Retina (tissue), 1 donor: ENCODE results near the gene GDF11.

Experiments used
- DNase-seq: peaks from one replicate; pipeline ENCODE4 v3.0.0-alpha.2; 2016

The GDF11 gene

DNA sequence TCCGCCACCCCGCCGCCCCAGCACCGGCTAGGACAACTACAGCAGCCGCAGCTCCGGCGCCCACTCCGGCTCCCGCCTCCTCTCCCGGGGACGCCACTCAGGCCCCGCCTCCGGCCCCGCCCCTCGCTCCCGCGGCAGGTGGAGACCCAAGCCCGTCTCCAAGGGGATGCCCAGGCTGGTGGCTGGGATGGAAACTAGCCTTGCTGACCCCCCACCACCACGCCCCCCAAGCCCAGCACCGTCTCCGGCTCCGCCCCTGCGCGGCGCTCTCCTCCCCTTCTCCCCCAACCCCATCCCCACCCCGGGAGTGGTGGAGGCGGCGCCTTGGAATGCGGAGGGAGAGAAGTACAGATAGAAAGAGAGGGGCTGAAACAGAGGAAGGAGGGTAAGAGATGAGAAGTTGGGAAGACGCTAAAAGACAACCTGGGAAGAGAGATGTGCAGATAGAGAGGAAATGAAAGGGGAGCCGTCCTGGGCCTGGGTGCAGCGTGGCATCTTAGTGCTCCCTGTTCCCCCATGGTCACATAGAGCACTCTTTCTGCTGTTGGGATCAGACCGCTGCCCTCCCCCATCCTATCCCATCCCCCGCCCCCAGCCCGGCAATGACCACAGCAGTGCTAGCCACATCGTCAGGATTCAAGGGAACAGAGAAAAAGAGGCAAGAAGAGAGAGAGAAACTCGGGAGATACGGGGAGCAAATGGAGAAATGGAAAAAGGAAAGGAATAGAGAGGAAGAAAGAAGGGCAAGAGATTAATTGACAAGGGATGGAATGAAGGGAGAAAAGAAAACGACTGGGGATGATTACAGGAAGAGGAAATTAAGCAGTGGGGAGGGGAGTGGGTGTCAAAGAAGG, 34.9 kb upstream of the GDF11 start, which contains the start of gene ITGA7:
TSS of gene ITGA7 (minus strand) at position 64 of the 854 bp plus-strand sequence. CDS start 222 bp downstream, outside the sequence.
- DNase-seq = peak; percentile 77

DNA sequence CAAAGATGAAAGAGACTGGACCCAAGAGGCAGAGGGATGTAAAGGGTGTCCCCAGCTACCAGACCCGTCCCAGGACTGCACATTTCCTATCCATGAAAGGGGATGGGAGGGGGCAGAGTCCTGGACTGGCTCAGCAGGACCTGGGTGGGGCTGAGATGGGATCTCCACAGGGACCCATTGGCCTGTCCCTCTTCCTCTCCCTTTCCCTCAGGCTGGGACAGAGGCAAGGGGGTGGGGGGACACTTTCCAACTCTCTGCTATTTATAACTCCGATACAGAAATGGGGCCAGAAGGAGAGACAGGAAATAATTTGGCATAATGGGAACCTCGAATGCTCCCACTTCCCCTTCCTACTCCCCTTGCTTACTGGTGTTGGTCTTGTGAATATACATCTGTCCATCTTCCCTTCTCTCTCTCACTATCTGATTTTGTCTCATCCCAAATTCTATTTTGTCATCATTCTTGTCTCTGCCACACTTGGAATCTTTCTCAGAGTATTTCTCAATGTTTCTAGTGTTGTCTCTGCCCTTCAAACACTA, 34.2 kb upstream of the GDF11 start:
- DNase-seq = no peak

DNA sequence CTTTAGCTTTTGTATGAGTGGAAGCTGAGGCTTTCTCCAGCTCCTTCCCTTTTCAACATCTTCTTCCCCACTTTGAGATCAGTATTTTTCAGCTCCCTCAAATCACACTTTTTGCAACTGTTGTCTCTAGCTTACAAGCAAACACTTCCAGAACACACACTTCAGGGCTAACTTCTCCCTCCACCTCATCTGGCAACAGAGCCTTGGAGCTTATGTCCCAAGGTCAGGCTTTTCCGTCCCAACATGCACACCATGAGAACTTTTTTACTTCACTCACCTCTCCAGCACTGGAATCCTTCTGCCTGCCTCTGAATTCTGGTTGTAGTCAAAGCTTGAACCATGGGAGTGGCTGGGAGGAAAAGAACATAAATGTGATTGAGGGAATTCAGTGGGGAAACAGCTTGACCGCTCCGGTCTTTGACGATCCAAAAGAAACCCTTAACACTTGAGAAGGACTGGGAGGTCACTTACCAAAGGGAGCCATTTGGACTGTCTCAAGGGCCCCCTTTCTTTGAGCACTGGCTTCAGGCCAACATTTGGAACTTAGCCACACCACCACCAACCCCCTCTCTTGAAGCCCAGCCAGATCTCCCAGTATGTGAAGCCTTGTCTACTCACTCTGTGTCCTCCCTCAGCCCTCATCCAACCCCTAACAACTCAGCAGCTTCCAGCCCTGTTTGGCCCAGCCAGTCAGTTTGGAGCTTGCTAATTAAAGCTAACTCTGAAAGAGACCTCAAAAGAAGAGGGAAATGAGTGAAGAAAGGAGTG, 31.0 kb upstream of the GDF11 start:
- no peak for DNase-seq

DNA sequence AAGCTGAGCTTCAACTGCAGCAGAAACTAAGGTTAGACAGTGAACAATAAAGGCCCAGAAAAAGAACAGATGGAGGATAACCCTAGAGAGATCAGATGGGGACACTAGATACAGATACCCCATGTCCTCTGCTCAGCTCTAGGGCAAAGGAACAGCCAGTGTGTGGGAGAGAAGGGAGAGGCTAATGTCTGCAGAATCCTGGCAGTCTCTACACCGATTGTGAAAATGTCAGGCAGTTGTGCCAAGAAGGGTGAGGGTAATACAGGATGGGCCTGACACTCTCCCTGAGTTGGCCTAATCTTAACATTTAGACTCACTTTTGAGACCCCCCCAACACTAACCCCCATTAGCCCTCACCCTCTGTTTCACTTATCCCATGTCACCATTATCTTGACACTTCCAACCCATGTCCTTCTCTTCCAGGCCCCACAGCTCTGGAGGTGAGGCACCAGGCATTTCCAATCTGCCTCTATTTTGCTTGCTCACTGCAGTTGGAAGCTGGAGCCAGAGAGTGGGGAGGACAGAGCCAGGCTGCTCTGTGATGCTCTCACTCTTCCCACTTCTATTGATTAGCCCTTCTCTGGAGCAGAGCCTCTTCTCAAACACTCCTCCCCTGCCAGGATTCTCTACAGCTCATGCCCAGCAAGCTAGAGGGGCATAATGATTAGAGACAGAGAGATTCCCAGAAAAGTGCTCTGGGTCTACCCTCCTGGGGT, 30.1 kb upstream of the GDF11 start:
- DNase-seq = no peak

DNA sequence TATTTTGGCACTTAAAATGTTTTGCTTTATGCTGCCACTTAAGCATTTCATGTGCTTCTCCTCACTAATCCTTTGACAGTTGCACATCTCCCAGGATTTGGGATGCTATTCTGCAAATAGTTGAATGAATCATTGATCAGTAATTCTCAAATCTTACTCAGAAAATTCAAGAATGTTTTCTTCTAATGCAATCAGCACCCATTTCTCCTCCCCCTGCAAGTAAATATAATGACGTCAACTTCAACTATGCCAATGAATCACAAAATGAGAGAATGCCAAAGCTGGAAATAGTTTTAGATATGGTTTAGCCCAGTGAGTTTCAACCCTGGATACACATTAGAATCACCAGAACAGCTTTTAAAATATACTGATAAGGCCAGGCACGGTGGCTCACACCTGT, 29.2 kb upstream of the GDF11 start:
- no peak for DNase-seq

DNA sequence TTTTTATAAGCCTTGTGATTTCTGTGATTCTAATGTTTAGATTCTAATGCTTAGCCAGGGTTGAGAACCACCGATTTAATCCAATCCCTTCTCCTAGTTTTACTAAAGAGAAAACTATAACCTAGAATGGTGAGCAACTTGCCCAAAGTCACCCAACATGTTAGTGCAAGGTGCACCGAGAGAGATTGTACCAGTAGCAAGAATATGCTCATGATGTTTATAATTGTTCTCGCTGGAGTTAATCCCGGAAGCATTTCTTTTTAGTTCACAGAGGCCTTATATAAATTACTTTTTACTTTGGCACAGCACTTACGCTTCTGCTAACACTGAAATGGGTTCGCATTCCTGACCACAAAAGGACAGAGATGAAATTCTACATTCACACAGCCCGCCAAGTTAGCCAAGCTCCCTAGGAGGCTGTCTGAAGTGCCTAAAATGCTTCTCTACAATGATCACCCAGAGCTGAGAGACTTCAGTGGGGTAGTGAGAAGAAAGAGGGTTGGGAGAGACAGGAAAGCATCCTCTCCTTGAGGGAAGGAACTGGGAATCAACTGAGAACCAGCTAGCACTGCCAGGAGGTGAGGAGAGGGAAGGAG, 27.7 kb upstream of the GDF11 start:
- DNase-seq = no peak

DNA sequence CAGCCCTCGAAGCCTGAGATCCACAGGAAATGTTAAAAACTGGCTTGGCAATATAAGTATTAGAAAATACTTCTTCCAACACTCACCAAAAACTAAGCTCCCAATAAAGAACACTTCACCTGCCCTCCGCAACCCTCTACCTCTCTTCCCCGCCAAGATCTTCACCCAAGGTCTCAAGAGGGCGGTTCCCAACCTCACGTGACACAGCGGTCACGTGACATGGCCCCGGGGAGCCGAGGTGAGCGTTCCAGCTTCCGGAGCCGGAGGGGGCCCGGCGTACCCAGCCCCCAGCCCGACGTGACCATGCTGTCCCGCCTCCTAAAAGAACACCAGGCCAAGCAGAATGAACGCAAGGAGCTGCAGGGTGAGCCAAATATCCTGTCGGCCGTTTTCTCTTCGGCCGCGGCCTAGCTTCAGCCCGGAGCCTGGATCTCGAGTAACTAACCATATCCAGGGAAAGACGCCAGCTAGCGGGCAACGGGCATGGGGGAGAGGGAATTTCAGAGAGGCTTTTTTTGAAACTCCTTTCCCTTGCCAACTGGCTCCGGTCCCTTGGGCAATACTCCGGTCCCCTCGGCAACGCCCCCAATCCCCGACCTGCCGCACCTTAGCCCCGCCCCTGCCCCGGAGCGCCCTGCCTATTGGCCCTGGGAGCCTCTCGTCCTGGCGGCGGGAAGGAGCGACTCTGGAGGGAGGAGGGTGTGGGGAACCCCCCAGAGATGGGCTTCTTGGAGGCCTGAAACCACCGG, 26.9 kb upstream of the GDF11 start, which contains the start of gene BLOC1S1:
TSS of gene BLOC1S1 (plus strand) at position 214 of the 749 bp plus-strand sequence. CDS start at position 220, 6 bp downstream.
- DNase-seq = peak; percentile 97

DNA sequence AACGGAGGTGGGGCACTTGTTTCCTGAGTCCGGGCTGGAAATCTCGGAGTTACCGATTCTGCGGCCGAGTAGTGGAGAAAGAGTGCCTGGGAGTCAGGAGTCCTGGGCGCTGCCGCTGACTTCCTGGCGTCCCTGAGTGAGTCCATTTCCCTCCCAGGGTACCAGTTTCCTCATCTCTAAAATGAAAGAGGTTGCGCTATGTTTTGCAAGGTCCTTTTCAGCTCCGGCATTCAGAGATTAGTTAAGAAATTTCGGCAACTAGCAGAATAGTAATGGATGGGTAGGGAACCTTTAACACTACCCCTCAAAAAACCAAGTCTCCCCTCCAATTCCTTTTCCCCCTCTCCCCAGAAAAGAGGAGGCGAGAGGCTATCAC, 26.4 kb upstream of the GDF11 start:
- no peak for DNase-seq

DNA sequence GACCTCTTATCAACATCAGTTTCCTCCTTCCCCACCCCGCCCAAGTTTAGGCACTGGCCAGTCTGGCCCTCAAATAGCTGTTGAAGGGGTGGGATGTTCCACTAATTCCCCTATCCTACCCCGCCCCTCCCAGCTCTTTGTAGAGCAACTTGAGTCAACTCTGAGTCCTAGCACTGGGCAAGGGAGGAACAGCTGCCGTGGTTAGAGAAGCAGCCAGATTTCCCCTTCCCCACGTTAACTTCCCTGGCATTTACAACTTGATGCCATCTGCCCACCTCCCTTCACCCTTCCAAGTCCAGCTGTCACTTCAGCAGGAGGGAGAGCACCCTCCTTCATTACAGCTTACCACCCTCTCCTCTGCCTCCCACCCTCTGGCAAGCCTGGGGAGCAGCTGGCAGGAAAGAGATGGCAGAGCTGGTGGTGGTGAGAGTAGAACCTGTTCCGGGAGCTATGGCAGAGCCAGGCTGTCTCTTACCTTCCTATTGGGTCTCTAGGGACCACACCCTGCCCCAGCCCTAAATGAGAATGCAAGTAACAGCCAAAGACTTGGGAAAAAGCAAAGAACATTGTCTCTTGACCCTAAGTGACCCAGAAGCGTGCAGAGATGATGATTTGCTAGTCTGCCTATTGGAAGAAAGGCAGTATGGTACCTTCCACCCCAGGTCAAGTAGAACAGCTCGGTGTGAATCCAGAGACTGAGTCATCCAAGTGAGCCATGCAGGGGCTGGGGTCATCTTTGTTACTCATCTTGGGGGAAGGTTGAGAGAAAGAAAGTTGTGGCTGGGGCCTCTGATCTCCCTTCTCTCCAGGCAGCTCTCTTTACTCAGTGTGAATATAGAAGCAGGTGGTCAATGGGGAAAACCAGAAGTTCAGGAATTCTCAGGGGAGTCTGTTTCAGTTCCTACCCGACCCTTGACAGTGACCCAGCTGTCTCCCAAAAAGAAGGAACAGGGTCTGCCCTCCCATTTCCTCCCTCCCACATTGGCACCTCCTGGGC, 25.6 kb upstream of the GDF11 start:
- DNase-seq = no peak

DNA sequence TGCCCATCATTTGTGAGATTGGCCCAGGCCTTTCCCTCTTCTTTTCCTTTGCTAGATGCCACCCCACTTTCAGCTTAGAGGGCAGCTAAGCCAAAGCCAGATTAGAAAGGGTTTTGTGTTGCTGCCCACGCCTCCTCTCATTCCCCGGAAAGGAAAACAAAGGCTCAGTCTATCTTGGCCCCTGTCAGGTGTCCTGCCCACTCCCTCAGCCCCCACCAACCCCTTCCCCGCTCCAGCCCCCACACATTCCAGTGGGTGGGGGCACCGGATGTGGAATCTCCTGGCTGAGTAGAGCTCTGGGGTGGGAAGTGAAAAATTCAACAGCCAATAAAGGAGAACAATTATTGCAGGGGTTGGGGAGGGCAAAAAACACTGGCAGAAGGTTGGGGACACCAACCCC, 24.9 kb upstream of the GDF11 start:
- no peak for DNase-seq

DNA sequence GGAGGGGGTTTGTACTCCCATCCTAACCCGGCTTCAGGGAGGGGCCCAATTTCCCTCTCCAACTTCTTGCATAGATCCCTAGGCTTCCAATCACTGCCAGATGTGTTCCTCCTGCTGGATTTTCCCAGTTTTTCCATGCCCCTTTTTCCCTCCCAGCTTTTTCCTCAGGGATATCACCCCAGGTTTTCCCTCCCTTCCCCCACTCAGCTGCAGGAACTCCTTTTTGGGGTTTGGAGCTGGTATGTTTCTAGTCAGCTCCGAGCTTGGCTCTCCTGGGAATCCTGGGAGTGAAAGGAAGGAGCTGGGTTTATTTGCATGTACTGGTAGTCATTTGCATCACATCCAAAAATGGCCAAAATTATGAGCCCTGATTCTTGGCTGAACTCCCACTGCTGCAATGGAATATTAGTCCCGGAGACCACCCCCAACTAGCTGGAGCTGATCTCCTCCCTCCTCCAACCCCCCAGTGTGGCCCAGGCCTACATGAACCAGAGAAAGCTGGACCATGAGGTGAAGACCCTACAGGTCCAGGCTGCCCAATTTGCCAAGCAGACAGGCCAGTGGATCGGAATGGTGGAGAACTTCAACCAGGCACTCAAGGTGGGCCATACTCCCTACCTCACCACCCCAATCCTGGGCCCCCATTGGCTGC, 24.2 kb upstream of the GDF11 start:
- no peak for DNase-seq

DNA sequence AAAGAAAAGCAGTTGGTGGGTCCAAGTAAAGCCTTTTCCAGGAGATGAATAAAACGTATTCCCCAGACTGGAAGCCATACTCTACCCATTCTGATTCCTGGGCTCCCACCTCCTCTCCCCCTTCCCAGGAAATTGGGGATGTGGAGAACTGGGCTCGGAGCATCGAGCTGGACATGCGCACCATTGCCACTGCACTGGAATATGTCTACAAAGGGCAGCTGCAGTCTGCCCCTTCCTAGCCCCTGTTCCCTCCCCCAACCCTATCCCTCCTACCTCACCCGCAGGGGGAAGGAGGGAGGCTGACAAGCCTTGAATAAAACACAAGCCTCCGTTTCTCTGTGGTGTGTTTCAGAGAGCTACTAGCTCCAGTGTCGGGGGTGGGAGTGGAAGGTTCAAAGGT, 23.6 kb upstream of the GDF11 start:
- DNase-seq = no peak

DNA sequence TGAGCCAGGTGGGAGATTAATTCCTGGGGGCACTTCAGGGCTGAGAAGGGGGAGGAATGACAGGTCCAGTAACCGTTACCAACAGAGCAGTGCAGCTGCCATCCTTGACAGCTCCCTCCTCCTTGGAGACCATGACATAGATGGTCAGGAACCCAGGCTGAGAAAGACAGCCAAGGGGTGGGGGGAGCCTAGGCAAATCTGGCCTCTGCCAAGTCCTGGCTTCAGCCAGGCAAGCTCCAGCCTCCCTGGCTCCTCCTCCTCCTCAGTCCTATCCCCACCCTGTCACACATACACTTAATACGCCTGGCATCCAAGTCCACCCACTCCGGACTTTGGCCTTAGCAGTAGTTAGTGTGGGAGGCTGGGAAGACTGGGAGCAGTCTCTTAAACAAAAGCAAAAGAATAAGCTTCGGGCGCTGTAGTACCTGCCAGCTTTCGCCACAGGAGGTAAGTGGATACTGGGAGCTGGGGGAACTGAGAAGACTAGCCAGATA, 22.8 kb upstream of the GDF11 start, which contains the start of gene RDH5:
TSS of gene RDH5 (plus strand) at position 323 of the 494 bp plus-strand sequence. CDS start 792 bp downstream, outside the sequence.
- DNase-seq = no peak

DNA sequence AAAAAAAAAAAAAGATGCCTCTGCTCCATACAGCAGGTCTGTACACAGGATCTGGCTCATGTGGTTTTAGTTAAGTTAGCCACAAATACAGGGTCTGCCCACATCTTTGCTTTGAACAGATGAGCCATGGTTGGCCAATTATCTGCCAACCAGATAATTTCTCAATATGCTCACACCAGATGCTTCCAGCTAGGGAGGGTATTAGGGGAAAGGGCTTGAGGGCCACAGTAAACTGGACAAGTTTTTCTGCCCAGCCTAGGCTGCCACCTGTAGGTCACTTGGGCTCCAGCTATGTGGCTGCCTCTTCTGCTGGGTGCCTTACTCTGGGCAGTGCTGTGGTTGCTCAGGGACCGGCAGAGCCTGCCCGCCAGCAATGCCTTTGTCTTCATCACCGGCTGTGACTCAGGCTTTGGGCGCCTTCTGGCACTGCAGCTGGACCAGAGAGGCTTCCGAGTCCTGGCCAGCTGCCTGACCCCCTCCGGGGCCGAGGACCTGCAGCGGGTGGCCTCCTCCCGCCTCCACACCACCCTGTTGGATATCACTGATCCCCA, 22.0 kb upstream of the GDF11 start:
- DNase-seq = no peak

DNA sequence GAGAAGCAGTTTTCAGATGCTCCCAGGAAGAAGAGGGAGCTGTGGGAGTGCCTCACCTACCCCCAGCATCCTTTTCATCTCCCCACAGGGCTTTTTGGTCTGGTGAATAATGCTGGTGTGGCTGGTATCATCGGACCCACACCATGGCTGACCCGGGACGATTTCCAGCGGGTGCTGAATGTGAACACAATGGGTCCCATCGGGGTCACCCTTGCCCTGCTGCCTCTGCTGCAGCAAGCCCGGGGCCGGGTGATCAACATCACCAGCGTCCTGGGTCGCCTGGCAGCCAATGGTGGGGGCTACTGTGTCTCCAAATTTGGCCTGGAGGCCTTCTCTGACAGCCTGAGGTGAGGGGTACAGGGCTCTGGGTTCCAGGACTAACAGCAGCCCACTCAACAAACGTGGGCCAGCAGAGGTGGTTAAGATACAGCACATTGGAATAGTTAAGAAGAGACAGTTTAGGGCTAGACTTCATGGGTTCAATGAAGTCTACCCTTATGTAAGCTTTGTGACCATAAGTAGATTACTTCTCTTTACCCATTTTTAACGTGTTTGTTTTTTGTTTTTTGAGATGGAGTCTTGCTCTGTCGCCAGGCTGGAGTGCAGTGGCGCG, 21.2 kb upstream of the GDF11 start:
- no peak for DNase-seq

DNA sequence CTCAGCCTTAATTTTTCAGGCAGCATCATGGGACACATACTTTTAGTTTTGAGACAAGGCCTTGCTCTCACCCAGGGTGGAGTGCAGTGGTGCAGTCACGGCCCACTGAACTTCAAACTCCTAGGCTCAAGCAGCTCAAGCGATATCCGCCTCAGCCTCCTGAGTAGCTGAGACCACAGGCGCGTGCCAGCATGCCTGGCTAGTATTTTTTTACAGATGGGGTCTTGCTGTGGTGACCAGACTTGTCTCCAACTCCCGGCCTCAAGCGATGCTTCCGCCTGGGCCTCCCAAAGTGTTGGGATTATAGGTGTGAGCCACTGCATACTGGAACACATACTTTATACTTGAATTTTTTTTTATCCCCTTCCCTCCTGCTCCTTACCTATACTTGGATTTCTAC, 20.0 kb upstream of the GDF11 start:
- DNase-seq = no peak

DNA sequence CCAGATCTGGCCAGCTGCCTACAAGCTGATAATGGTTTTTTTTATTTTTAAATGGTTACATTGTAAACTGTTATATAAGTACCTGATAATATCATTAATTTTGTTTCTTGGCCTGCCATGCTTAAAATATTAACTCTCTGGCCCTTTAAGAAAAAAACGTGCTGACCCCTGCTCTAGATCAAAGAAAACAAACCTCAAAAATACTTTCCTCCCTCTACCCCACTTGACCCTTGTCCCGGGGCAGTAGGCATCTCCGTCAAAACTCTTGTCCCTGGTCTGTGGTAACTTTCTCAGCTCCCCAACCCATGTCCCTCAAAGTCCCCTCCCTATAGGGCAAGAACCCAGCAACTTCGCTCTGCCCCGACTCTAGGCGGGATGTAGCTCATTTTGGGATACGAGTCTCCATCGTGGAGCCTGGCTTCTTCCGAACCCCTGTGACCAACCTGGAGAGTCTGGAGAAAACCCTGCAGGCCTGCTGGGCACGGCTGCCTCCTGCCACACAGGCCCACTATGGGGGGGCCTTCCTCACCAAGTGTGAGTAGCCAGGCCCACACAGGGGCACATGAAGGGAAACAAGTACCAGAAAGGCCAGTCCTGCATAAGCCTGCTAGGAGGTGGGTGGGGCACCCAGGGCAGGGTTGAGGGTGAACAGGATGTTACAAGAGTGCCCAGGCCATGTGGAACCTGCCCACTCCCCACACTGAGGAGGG, 19.3 kb upstream of the GDF11 start:
- DNase-seq = no peak
